IMR-90 (cell line): ENCODE measurements around the gene INPP1. TPM values are rescaled to one million over a fixed set of nuclear protein-coding genes. Genes with fewer than 3 reads are reported as not detected.

Source experiments
- ATAC-seq: fragments of 200-7000 bp; cut with Tn5 transposase; 2 replicates; pipeline ENCODE4 v1.9.1; 2020; ENCODE audit warnings: low read depth, mild to moderate bottlenecking, moderate library complexity
- BruUV-seq: library from RNA; stranded (reverse); fragments of 400-500 nt; replicated peaks from 2 replicates; lab custom pipeline; 2021; lab: Mats Ljungman, UMichigan
- CTCF ChIA-PET: fragments of 300-600 bp; formaldehyde crosslinking; extraction: SDS; loops from one replicate; lab custom pipeline; 2021; ENCODE audit warnings: antibody characterized with exemption; lab: Yijun Ruan, JAX
- POLR2A ChIA-PET: fragments of 300-600 bp; sonication (Branson Sonifier 250); formaldehyde crosslinking; loops from one replicate; lab custom pipeline; 2022; ENCODE audit warnings: antibody characterized with exemption; ENCODE audit not compliant: unreplicated experiment; lab: Charles Lee
- DNase-seq: peaks from one replicate; pipeline ENCODE4 v3.0.0; 2013
- H2AFZ ChIP-seq: replicated peaks from 2 replicates; pipeline ENCODE3; 2013; ENCODE audit warnings: low read length, mild to moderate bottlenecking; ENCODE audit not compliant: poor library complexity
- H2AK5ac ChIP-seq: 2 replicates; pipeline ENCODE4 v1.6.1; 2013; ENCODE audit warnings: low read depth, low read length, inconsistent platforms
- H2AK9ac ChIP-seq: replicated peaks from 2 replicates; pipeline ENCODE3; 2013; ENCODE audit warnings: mild to moderate bottlenecking, low read depth, low read length, moderate library complexity; ENCODE audit not compliant: poor library complexity
- H2BK120ac ChIP-seq: 2 replicates; pipeline ENCODE4 v1.6.1; 2013; ENCODE audit warnings: low read depth, low read length, inconsistent platforms
- H2BK15ac ChIP-seq: 3 replicates; pipeline ENCODE4 v1.6.1; 2013; ENCODE audit warnings: low read depth, low read length, inconsistent platforms
- H2BK20ac ChIP-seq: 2 replicates; pipeline ENCODE4 v1.6.1; 2013; ENCODE audit warnings: low read depth, mild to moderate bottlenecking, inconsistent platforms, low read length, moderate library complexity
- H2BK5ac ChIP-seq: 2 replicates; pipeline ENCODE4 v1.6.1; 2013; ENCODE audit warnings: mild to moderate bottlenecking, low read depth, low read length, inconsistent platforms; ENCODE audit not compliant: poor library complexity, severe bottlenecking
- H3K14ac ChIP-seq: replicated peaks from 2 replicates; pipeline ENCODE4 v1.6.1; 2013; ENCODE audit warnings: low read depth, low read length, inconsistent platforms
- H3K18ac ChIP-seq: 2 replicates; pipeline ENCODE4 v1.6.1; 2013; ENCODE audit warnings: low read depth, low read length, control low read depth
- H3K23ac ChIP-seq: 2 replicates; pipeline ENCODE4 v1.6.1; 2013; ENCODE audit warnings: low read depth, low read length, inconsistent platforms
- H3K27ac ChIP-seq: 2 replicates; pipeline ENCODE4 v1.5.1; 2013; ENCODE audit warnings: mild to moderate bottlenecking, control low read depth, low read length; ENCODE audit not compliant: insufficient read depth
- H3K27me3 ChIP-seq: 2 replicates; pipeline ENCODE4 v1.6.1; 2013; ENCODE audit warnings: low read length; ENCODE audit not compliant: control insufficient read depth, insufficient read depth
- H3K36me3 ChIP-seq: 2 replicates; pipeline ENCODE4 v1.6.1; 2013; ENCODE audit warnings: low read length, mixed read lengths; ENCODE audit not compliant: control insufficient read depth, insufficient read depth
- H3K4ac ChIP-seq: 2 replicates; pipeline ENCODE4 v1.6.1; 2013; ENCODE audit warnings: low read depth, low read length, inconsistent platforms
- H3K4me1 ChIP-seq: 2 replicates; pipeline ENCODE4 v1.6.1; 2013; ENCODE audit warnings: low read length, mixed read lengths; ENCODE audit not compliant: control insufficient read depth, insufficient read depth
- H3K4me2 ChIP-seq: 2 replicates; pipeline ENCODE4 v1.6.1; 2013; ENCODE audit warnings: low read depth, mild to moderate bottlenecking, control low read depth, low read length, moderate library complexity
- H3K4me3 ChIP-seq: 2 replicates; pipeline ENCODE4 v1.5.1; 2013; ENCODE audit warnings: low read depth, mild to moderate bottlenecking, control low read depth, low read length, moderate library complexity; ENCODE audit not compliant: insufficient read depth
- H3K56ac ChIP-seq: 2 replicates; pipeline ENCODE4 v1.6.1; 2013; ENCODE audit warnings: low read length, inconsistent platforms; ENCODE audit not compliant: insufficient read depth; ENCODE audit errors: extremely low read depth
- H3K79me1 ChIP-seq, 2 experiments: 2 replicates each; pipeline ENCODE4 v1.6.1; 2013; ENCODE audit warnings: low read length in 2 of 2, inconsistent platforms in 1 of 2, low read depth in 1 of 2
- H3K9ac ChIP-seq: 2 replicates; pipeline ENCODE4 v1.6.1; 2013; ENCODE audit warnings: low read depth, low read length, control low read depth
- H3K9me1 ChIP-seq: 2 replicates; pipeline ENCODE4 v1.6.1; 2013; ENCODE audit warnings: low read length, inconsistent platforms; ENCODE audit not compliant: insufficient read depth
- H3K9me3 ChIP-seq: 2 replicates; pipeline ENCODE4 v1.6.1; 2013; ENCODE audit warnings: low read length; ENCODE audit not compliant: control insufficient read depth, insufficient read depth
- H4K20me1 ChIP-seq: 2 replicates; pipeline ENCODE4 v1.6.1; 2013; ENCODE audit warnings: low read length, inconsistent platforms; ENCODE audit not compliant: insufficient read depth
- H4K5ac ChIP-seq: 2 replicates; pipeline ENCODE4 v1.6.1; 2013; ENCODE audit warnings: mild to moderate bottlenecking, low read depth, low read length, control low read depth
- H4K8ac ChIP-seq, 2 experiments: 2 replicates each; pipeline ENCODE4 v1.6.1; 2013; ENCODE audit warnings: low read depth in 2 of 2, low read length in 2 of 2, control low read depth in 1 of 2, inconsistent platforms in 1 of 2
- H4K91ac ChIP-seq: 2 replicates; pipeline ENCODE4 v1.6.1; 2013; ENCODE audit warnings: low read depth, low read length, inconsistent platforms; ENCODE audit not compliant: insufficient read depth
- NFE2L2 ChIP-seq: fragments of 150-350 bp; IDR thresholded peaks from 2 replicates; pipeline ENCODE4 v1.6.1; 2016; ENCODE audit warnings: low read depth, mild to moderate bottlenecking, low read length
- RCOR1 ChIP-seq: IDR thresholded peaks from 2 replicates; pipeline ENCODE4 v1.6.1; 2012; ENCODE audit warnings: mild to moderate bottlenecking, low read length, improper control_type of control experiment; ENCODE audit not compliant: insufficient replicate concordance
- WGBS, 2 experiments: methylation state at CpG; one replicate each; pipeline versions ENCODE4 v1.1.5 to v1.1.7; 2013; ENCODE audit warnings: missing lambda C conversion rate in 2 of 2; ENCODE audit not compliant: insufficient read length in 1 of 2; ENCODE audit errors: extremely low coverage in 2 of 2; 5-methylcytosine and 5-hydroxymethylcytosine counted together
- dilution Hi-C: fragments of 300-500 bp; cut with HindIII; formaldehyde crosslinking; loops from one replicate; pipeline ENCODE4 v1.14.3; 2018; ENCODE audit warnings: low sequenced_read_pairs; ENCODE audit not compliant: unreplicated experiment
- in situ Hi-C: fragments of 300-500 bp; cut with MboI; formaldehyde crosslinking; loops from 3 replicates; pipeline ENCODE4 v1.14.3; 2019; ENCODE audit warnings: low sequenced_read_pairs, inconsistent platforms, mixed read lengths
- intact Hi-C: fragments of 100-400 bp; cut with micrococcal nuclease; formaldehyde crosslinking; loops from 2 replicates; pipeline ENCODE4 v1.10.0; 2022
- polyA plus RNA-seq, 3 experiments: library from polyadenylated mRNA; depleted of rRNA; stranded (reverse); fragments of >200 nt; gene quantifications; 2 replicates each; pipeline ENCODE4 v1.2.3, GENCODE V29; 2012; ENCODE audit warnings: low replicate concordance in 1 of 3
- total RNA-seq: library from RNA; depleted of rRNA; stranded (reverse); fragments of >200 nt; gene quantifications from 2 replicates; pipeline ENCODE4 v1.2.3, GENCODE V29; 2012
- TF ChIP-seq, protein P1 (sequence below): fragments of 150-350 bp; IDR thresholded peaks from 2 replicates; pipeline ENCODE4 v1.6.1; 2017; ENCODE audit warnings: mild to moderate bottlenecking, antibody characterized with exemption, low read length, low read depth

INPP1 gene
- total and polyA plus RNA-seq, 2 of the 4 experiments (the other 2 are of a cell fraction) = 4.1 to 10.1 TPM

- no peak overlapping the region for H4K5ac ChIP-seq
- BruUV-seq = no TSS peak
- no peak overlapping the region for H2BK120ac ChIP-seq
- H3K56ac ChIP-seq = no peak overlapping the region
- H3K36me3 ChIP-seq = no peaks in the 10 kb centered on the region
- TF ChIP-seq RCOR1 (no peak), NFE2L2 (no peak)
- TF ChIP-seq, protein P1, sequence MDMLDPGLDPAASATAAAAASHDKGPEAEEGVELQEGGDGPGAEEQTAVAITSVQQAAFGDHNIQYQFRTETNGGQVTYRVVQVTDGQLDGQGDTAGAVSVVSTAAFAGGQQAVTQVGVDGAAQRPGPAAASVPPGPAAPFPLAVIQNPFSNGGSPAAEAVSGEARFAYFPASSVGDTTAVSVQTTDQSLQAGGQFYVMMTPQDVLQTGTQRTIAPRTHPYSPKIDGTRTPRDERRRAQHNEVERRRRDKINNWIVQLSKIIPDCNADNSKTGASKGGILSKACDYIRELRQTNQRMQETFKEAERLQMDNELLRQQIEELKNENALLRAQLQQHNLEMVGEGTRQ = no peak
- in situ Hi-C loops (loop anchor here (10.0 kb wide), 1 partner anchor 88 kb away; no protein-coding TSS in a partner anchor), dilution Hi-C loops (no loop called here), intact Hi-C loops (loop anchor here (2.0 kb wide), 1 partner anchor 24 kb away; no protein-coding TSS in a partner anchor)
- H2BK5ac ChIP-seq = no peak overlapping the region
- H3K4me3 ChIP-seq = no peak overlapping the region
- H3K27ac ChIP-seq = no peak overlapping the region
- ChIA-PET CTCF (no interaction called here), POLR2A (no interaction called here)
- no peak overlapping the region for H2AK5ac ChIP-seq
- no peak for ATAC-seq
- WGBS, 2 experiments = 100% methylated on average over 1 of the region's 9 CpGs; no CpG with 5 or more reads in 1 of the 2 experiments
- H3K9me1 ChIP-seq = no peaks in the 10 kb centered on the region
- no peak overlapping the region for H2BK20ac ChIP-seq
- H3K9ac ChIP-seq = no peak overlapping the region
- no peaks in the 10 kb centered on the region for H4K20me1 ChIP-seq
- H2BK15ac ChIP-seq = no peak overlapping the region
- no peak overlapping the region for H3K4ac ChIP-seq
- no peak overlapping the region for H3K18ac ChIP-seq
- H3K9me3 ChIP-seq = no peaks in the 10 kb centered on the region
- no peak overlapping the region for H3K4me2 ChIP-seq
- DNase-seq = no peak
- no peak overlapping the region for H4K91ac ChIP-seq
- no peaks in the 10 kb centered on the region for H3K79me1 ChIP-seq
- H4K8ac ChIP-seq = no peak overlapping the region
- H2AK9ac ChIP-seq = no peak overlapping the region
- no peak overlapping the region for H3K14ac ChIP-seq
- peaks cover 2% of the 10 kb centered on the region; the same call in 1 of the 2 replicates for H3K4me1 ChIP-seq
- H3K27me3 ChIP-seq = no peaks in the 10 kb centered on the region; the same call in 1 of the 2 replicates
- no peak overlapping the region for H3K23ac ChIP-seq
- no peak overlapping the region for H2AFZ ChIP-seq
Measured at GRCh38 chr2:190417045-190417842, 73.9 kb downstream of the INPP1 start.
